Testis (tissue), 3 donors: ENCODE measurements around the gene CAMSAP3. TPM values are rescaled to one million over a fixed set of nuclear protein-coding genes. Genes with fewer than 3 reads are reported as not detected.

Source experiments
- DNase-seq: peaks from one replicate; pipeline ENCODE4 v3.0.0-alpha.2; 2019
- H3K27ac ChIP-seq, 2 donors: fragments of 200-600 bp; sonication (generic); one replicate each; pipeline ENCODE4 v1.5.1; 2019
- H3K27me3 ChIP-seq: fragments of 200-600 bp; sonication (generic); one replicate; pipeline ENCODE4 v1.5.1; 2019
- H3K36me3 ChIP-seq: fragments of 200-600 bp; sonication (generic); one replicate; pipeline ENCODE4 v1.5.1; 2017; ENCODE audit warnings: low read depth; ENCODE audit errors: missing control alignments
- H3K4me1 ChIP-seq: fragments of 200-600 bp; sonication (generic); one replicate; pipeline ENCODE4 v1.5.1; 2019
- H3K4me3 ChIP-seq, 2 donors: fragments of 200-600 bp; sonication (generic); one replicate each; pipeline ENCODE4 v1.5.1; 2017 to 2019
- H3K9me3 ChIP-seq: fragments of 200-600 bp; sonication (generic); one replicate; pipeline ENCODE4 v1.5.1; 2017
- POLR2A ChIP-seq: fragments of 450-650 bp; IDR thresholded peaks from one replicate; pipeline ENCODE4 v1.6.1; 2017; ENCODE audit warnings: antibody characterized with exemption, mild to moderate bottlenecking, moderate library complexity
- WGBS, 2 donors: methylation state at CpG; one replicate each; pipeline ENCODE4 v1.1.5; 2018; 5-methylcytosine and 5-hydroxymethylcytosine counted together
- intact Hi-C: fragments of 100-400 bp; cut with DNase I; formaldehyde crosslinking; loops from one replicate; pipeline ENCODE4 v1.15.1; 2023; ENCODE audit warnings: low total_unique reads
- polyA plus RNA-seq: library from polyadenylated mRNA; stranded (reverse); fragments of 350-450 nt; fragmentation: Illumina TruSeq; extraction: RNeasy Lipid Tissue Mini Kit (QIAGEN cat#74804); gene quantifications from one replicate; pipeline ENCODE4 v1.2.3, GENCODE V29; 2014; ENCODE audit warnings: low read depth, low replicate concordance; ENCODE audit not compliant: insufficient read depth
- total RNA-seq, 2 donors: library from RNA; depleted of rRNA; stranded (reverse); fragments of >200 nt; gene quantifications; one replicate each; pipeline ENCODE4 v1.2.3, GENCODE V29; 2016
- TF ChIP-seq, protein P1 (sequence below), 3 experiments: fragments of 450-650 bp in 2 of 3; fragments of 200-600 bp in 1 of 3; sonication (generic) in 1 of 3; IDR thresholded peaks; one replicate each; pipeline ENCODE4 v1.5.1; 2016 to 2019; ENCODE audit warnings: antibody characterized with exemption in 3 of 3, mild to moderate bottlenecking in 2 of 3, moderate library complexity in 1 of 3

The CAMSAP3 gene
- total and polyA plus RNA-seq, 3 donors from 2014 or later: 32.4 to 104 (median 64.7) TPM

DNA sequence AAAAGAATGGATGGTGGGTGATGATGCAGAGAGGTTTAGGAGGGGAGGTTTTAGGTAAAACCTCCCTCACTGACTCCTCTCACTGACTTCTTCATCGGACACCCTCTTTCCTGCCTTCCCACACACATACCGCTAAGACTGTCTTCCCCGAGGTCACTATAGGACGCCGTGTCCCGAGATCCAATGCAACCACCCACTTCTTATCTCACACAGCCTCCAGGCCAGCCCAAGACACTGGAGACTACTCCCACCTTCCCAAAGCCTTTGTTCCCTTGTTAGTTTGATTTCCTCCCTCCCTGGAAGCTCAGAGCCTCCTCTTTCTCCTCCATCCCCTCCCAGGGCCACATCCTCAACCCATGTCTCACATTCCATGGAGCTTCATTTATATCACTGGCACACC, 16.5 kb upstream of the CAMSAP3 start:
- Histone ChIP-seq H3K36me3 (no peaks in the 10 kb centered on the region), H3K27me3 (no peaks in the 10 kb centered on the region), H3K27ac (no peak overlapping the region), H3K4me1 (peaks cover 12% of the 10 kb centered on the region), H3K4me3 (no peak overlapping the region), H3K9me3 (no peaks in the 10 kb centered on the region)
- DNase-seq: peak; percentile 88
- intact Hi-C loops: no loop called here
- 36 to 51% methylated on average over 6 of the region's 6 CpGs for WGBS, 2 donors
- no peak for TF ChIP-seq POLR2A
- TF ChIP-seq, protein P1, sequence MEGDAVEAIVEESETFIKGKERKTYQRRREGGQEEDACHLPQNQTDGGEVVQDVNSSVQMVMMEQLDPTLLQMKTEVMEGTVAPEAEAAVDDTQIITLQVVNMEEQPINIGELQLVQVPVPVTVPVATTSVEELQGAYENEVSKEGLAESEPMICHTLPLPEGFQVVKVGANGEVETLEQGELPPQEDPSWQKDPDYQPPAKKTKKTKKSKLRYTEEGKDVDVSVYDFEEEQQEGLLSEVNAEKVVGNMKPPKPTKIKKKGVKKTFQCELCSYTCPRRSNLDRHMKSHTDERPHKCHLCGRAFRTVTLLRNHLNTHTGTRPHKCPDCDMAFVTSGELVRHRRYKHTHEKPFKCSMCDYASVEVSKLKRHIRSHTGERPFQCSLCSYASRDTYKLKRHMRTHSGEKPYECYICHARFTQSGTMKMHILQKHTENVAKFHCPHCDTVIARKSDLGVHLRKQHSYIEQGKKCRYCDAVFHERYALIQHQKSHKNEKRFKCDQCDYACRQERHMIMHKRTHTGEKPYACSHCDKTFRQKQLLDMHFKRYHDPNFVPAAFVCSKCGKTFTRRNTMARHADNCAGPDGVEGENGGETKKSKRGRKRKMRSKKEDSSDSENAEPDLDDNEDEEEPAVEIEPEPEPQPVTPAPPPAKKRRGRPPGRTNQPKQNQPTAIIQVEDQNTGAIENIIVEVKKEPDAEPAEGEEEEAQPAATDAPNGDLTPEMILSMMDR (IDR thresholded peaks at IDR 0.05): no peak

DNA sequence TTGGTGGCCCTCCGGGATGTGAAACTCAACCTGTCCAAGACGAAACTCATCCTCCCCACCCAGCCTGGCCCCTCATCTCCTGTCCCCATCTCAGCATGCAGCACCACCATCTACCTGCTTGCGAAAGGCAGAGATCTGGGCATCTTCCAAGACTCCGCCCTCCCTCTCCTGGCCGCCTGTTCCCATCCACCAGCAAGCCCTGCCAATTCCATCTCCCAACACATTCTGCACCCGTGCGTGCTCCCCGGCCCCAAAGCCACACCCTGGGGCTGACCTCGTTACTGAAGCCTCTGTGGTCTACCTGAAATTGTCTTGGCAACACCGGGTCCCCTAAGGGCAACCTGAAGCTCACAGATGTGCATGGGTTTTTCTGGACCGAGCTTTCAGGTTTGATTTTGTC, 13.2 kb upstream of the CAMSAP3 start:
- Histone ChIP-seq H3K4me1 (peaks cover 12% of the 10 kb centered on the region), H3K27ac (no peak overlapping the region), H3K9me3 (no peaks in the 10 kb centered on the region), H3K36me3 (no peaks in the 10 kb centered on the region), H3K4me3 (no peak overlapping the region), H3K27me3 (no peaks in the 10 kb centered on the region)
- intact Hi-C loops: no loop called here
- WGBS, 2 donors: 66 to 74% methylated on average over 11 of the region's 11 CpGs
- TF ChIP-seq, protein P1 (IDR thresholded peaks at IDR 0.05): no peak
- TF ChIP-seq POLR2A: no peak
- DNase-seq: no peak

DNA sequence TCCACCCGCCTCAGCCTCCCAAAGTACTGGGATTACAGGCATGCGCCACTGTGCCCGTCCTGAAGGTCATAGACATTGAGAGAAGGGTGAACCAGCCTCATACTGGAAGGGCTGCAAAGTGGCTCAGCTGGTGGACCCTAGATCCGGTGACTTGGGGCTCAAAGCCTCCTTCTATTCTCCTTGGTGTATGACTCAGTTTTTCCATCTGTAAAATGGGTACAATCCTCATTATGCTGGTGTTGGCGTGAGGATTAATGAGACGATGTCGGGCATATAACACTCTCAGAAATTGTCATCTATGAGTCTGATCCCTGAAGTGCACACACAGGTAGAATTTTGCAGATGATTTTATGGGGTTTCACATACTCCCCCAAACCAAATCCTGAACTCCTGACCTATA, 5.8 kb upstream of the CAMSAP3 start:
- Histone ChIP-seq H3K9me3 (no peaks in the 10 kb centered on the region), H3K27me3 (no peaks in the 10 kb centered on the region), H3K4me3 (no peak overlapping the region), H3K4me1 (no peaks in the 10 kb centered on the region), H3K27ac (no peak overlapping the region), H3K36me3 (no peaks in the 10 kb centered on the region)
- no peak for DNase-seq
- intact Hi-C loops: no loop called here
- no peak for TF ChIP-seq POLR2A
- TF ChIP-seq, protein P1 (IDR thresholded peaks at IDR 0.05): no peak
- 89 to 92% methylated on average over 6 to 7 of the region's 7 CpGs for WGBS, 2 donors

DNA sequence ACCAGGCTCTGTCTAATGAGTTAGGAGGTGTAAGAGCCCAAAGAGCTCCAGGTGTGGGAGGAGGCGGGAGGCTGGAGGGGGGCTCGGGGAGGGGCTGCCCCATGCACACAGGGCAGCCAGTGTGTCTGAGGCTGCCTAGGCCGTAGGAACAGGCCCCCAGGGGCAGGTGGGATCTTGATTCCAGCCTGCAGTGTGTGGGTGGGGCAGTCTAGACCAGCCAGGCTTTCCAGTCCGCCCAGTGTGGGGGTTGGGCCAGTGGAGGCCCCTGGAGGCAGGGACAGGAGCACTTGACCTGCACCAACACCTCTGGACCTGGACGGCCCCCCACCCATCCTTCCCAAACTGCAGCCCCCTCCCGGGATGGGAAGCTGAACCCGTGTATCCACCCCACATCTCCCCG, 5.4 kb upstream of the CAMSAP3 start:
- no peaks in the 10 kb centered on the region for H3K27me3 ChIP-seq
- TF ChIP-seq, protein P1 (IDR thresholded peaks at IDR 0.05): no peak
- no peak for TF ChIP-seq POLR2A
- H3K9me3 ChIP-seq: no peaks in the 10 kb centered on the region
- WGBS, 2 donors: 59% methylated on average over 8 of the region's 8 CpGs; no CpG with 5 or more reads in 1 of the 2 donors
- H3K27ac ChIP-seq: no peak overlapping the region
- no peak overlapping the region for H3K4me3 ChIP-seq
- DNase-seq: no peak
- intact Hi-C loops: no loop called here
- H3K4me1 ChIP-seq: no peaks in the 10 kb centered on the region
- no peaks in the 10 kb centered on the region for H3K36me3 ChIP-seq

DNA sequence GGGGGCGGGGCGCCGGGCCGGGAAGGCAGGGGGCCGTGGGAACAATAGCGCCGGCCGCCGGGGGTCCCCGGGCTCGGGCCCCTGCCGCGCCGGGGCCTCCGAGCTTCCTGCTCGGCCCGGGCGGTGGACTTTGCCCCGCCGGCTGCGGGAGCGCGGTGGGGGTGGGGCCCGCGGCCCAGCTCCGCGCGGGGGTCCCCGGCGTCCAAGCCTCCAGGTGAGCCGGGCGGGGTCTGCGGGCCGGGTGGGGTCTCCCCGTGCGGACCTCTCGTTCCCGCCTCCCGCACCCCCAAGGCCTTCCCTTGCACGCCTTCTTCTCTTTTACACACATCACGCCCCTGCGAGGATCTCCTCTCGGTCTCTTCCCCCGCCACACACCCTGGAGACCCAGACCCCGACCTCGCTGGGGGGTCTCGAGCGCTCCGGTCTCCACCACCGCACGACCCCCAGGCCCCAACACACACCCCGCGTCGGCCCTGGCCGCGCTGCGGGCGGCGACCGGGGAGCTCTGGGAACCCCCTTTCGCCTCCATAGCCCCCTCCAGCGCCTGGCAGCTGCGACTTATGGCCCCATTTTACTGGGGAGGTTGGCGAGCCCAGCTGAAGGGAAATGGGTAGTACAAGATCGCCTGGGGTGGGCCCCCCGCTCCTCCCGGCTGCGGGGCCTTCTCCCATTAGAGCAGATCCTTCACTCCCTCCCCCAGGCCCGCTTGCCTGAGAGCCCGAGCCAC, 711 bp downstream of the CAMSAP3 start:
- H3K27ac ChIP-seq: peak overlapping the region; percentile 23 to 68
- no peaks in the 10 kb centered on the region for H3K36me3 ChIP-seq

More for the DNA sequence above, 711 bp downstream of the CAMSAP3 start:
- Histone ChIP-seq H3K9me3 (no peaks in the 10 kb centered on the region), H3K4me3 (peak overlapping the region; percentile 45 to 64), H3K27me3 (no peaks in the 10 kb centered on the region), H3K4me1 (peaks cover 3% of the 10 kb centered on the region)
- intact Hi-C loops: no loop called here
- no peak for TF ChIP-seq POLR2A
- TF ChIP-seq, protein P1 (IDR thresholded peaks at IDR 0.05): no peak
- DNase-seq: no peak
- WGBS, 2 donors: 2 to 3% methylated on average over 27 to 64 of the region's 70 CpGs
